ENCODE measurements around the gene CAP1.

- TF ChIP-seq EZH2 (optimal IDR thresholded peaks at IDR 0.05; ENCODE audit: low read depth, low read length) (no peak), CTCF (IDR thresholded peaks at IDR 0.05; ENCODE audit: low read length) (no peak)
These were observed 35.7 kb upstream of the CAP1 start for GRCh38 chr1:40004857-40005256.
